Activated naive CD4-positive, alpha-beta T cell treated with anti-CD3 and anti-CD28 coated beads, Interleukin-2, amount 50 U/mL, for 24 hours (primary cell): ENCODE results near the gene TEX14.
"Not testable (repeated sequence)": the region's sequence is repeated elsewhere in the genome, so short reads cannot be mapped to it uniquely, and the experiment has no call there.

Source experiments
- H3K27ac Mint-ChIP-seq: one replicate; pipeline ENCODE4 v1.8.0; 2021; ENCODE audit warnings: mild to moderate bottlenecking, mixed read lengths
- H3K27me3 Mint-ChIP-seq: one replicate; pipeline ENCODE4 v1.8.0; 2021; ENCODE audit warnings: mixed read lengths
- H3K36me3 Mint-ChIP-seq: one replicate; pipeline ENCODE4 v1.8.0; 2021; ENCODE audit warnings: mixed read lengths
- H3K4me1 Mint-ChIP-seq: one replicate; pipeline ENCODE4 v1.8.0; 2021; ENCODE audit warnings: mixed read lengths
- H3K4me3 Mint-ChIP-seq: one replicate; pipeline ENCODE4 v1.8.0; 2021; ENCODE audit warnings: mild to moderate bottlenecking, mixed read lengths
- H3K9me3 Mint-ChIP-seq: one replicate; pipeline ENCODE4 v1.8.0; 2021; ENCODE audit warnings: mixed read lengths

The TEX14 gene

DNA sequence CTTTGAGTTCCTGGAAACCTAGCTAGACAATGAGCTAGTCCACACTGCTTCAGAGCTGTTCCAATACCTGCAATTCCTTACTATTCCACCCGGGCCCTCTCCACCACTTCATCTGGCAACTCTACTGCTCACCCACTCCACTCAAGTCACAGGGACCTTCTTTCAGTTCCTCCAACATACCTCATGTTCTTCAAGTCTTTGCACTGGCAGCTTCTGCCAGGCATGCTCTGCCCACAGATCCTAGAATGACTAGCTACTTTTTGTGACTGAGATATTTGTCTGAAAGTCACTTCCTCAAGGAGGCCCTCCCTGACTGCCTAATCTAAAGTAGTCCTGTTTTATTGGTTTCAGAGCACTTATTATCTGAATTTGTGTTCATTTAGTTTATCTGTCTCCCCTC, 86.4 kb downstream of the TEX14 start:
- no peaks in the 10 kb centered on the region for H3K4me1 Mint-ChIP-seq

DNA sequence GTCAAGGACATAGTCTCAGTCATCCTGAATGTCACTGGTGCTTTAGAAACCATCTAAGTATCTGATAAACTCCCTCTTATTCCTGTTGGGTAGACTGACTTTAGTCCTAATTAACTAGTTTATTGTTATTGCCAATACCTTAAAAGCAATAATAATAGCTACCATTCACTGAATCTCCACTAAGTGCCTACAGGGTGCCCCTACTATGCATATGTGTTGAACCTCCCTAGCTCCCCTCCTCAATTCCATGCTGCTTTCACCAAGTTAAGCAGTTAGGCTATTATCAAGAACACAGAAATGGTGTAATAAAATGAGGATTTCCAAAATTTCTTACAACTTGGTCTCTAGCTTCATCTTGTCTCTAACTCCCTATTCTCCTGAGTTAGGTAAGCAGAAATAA, 89.9 kb downstream of the TEX14 start:
- Mint-ChIP-seq H3K36me3 (no peaks in the 10 kb centered on the region), H3K27ac (no peak overlapping the region), H3K4me3 (no peak overlapping the region), H3K9me3 (no peaks in the 10 kb centered on the region), H3K27me3 (no peaks in the 10 kb centered on the region), H3K4me1 (no peaks in the 10 kb centered on the region)

More for the DNA sequence above, 86.4 kb downstream of the TEX14 start:
- Mint-ChIP-seq H3K27ac (no peak overlapping the region), H3K9me3 (no peaks in the 10 kb centered on the region), H3K27me3 (no peaks in the 10 kb centered on the region), H3K4me3 (no peak overlapping the region), H3K36me3 (no peaks in the 10 kb centered on the region)

DNA sequence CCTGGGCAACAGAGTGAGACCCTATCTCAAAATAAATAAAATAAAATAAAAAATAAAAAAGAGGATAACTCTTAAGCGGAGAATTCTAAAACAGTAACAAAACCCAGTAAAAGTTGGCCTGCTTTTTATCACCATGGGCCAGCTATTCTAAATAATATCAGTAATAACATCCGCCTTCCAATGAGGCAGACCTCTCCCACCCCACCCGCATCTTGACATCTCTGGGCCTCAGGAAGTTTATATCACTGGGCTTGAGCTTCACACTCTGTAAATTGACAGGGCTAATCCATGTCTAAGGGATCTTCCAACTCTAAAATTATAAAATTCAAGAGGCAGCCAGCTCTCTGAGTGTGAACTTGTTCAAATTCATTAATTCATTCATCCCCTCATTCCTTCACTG, 94.5 kb downstream of the TEX14 start:
- Mint-ChIP-seq H3K27me3 (no peaks in the 10 kb centered on the region), H3K36me3 (no peaks in the 10 kb centered on the region), H3K4me3 (no peak overlapping the region), H3K4me1 (no peaks in the 10 kb centered on the region), H3K9me3 (no peaks in the 10 kb centered on the region), H3K27ac (no peak overlapping the region)

GRCh38 chr17:58595194-58595792, 96.6 kb downstream of the TEX14 start:
- H3K4me1 Mint-ChIP-seq, result no peaks in the 10 kb centered on the region
- H3K27ac Mint-ChIP-seq, result no peak overlapping the region
- no peaks in the 10 kb centered on the region for H3K36me3 Mint-ChIP-seq
- H3K9me3 Mint-ChIP-seq, result no peaks in the 10 kb centered on the region
- H3K27me3 Mint-ChIP-seq, result no peaks in the 10 kb centered on the region
- H3K4me3 Mint-ChIP-seq, result no peak overlapping the region

GRCh38 chr17:58593123-58593522, 98.7 kb downstream of the TEX14 start:
- no peaks in the 10 kb centered on the region for H3K9me3 Mint-ChIP-seq
- H3K4me1 Mint-ChIP-seq, result no peaks in the 10 kb centered on the region
- H3K36me3 Mint-ChIP-seq, result no peaks in the 10 kb centered on the region
- no peaks in the 10 kb centered on the region for H3K27me3 Mint-ChIP-seq
- no peak overlapping the region for H3K4me3 Mint-ChIP-seq
- no peak overlapping the region for H3K27ac Mint-ChIP-seq

GRCh38 chr17:58591455-58591854, 100.4 kb downstream of the TEX14 start:
- no peak overlapping the region for H3K4me3 Mint-ChIP-seq
- no peaks in the 10 kb centered on the region for H3K36me3 Mint-ChIP-seq
- no peaks in the 10 kb centered on the region for H3K27me3 Mint-ChIP-seq
- H3K27ac Mint-ChIP-seq, result no peak overlapping the region
- no peaks in the 10 kb centered on the region for H3K9me3 Mint-ChIP-seq
- H3K4me1 Mint-ChIP-seq, result no peaks in the 10 kb centered on the region

GRCh38 chr17:58590377-58590776, 101.5 kb downstream of the TEX14 start:
- Mint-ChIP-seq H3K4me1 (no peaks in the 10 kb centered on the region), H3K4me3 (no peak overlapping the region), H3K9me3 (no peaks in the 10 kb centered on the region), H3K27ac (no peak overlapping the region), H3K27me3 (no peaks in the 10 kb centered on the region), H3K36me3 (no peaks in the 10 kb centered on the region)

- Mint-ChIP-seq H3K9me3 (no peaks in the 10 kb centered on the region), H3K36me3 (no peaks in the 10 kb centered on the region), H3K27ac (no peak overlapping the region), H3K27me3 (no peaks in the 10 kb centered on the region), H3K4me3 (no peak overlapping the region), H3K4me1 (no peaks in the 10 kb centered on the region)
Measured at GRCh38 chr17:58587713-58588117, 104.1 kb downstream of the TEX14 start.

GRCh38 chr17:58586009-58586644, 105.7 kb downstream of the TEX14 start:
- no peaks in the 10 kb centered on the region for H3K27me3 Mint-ChIP-seq
- H3K4me1 Mint-ChIP-seq, result no peaks in the 10 kb centered on the region
- H3K9me3 Mint-ChIP-seq, result no peaks in the 10 kb centered on the region
- no peak overlapping the region for H3K27ac Mint-ChIP-seq
- H3K36me3 Mint-ChIP-seq, result no peaks in the 10 kb centered on the region
- no peak overlapping the region for H3K4me3 Mint-ChIP-seq

DNA sequence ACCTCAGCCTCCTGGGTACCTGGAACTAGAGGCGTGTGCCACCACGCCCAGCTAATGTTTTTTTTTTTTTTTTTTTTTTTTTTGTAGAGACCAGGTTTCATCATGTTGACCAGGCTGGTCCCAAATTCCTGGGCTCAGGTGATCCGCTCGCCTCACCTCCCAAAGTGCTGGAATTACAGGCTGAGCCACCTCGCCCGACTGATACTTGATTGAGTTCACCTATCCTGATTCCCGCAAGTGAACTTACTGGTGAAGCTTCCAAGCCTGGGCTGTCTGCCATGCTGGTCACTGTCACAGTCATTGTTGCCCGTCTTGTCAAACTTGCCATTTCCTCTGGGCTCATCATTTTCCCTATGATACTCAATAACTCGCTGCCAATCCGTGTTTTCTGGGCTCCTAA, 106.3 kb downstream of the TEX14 start:
- H3K36me3 Mint-ChIP-seq, result no peaks in the 10 kb centered on the region
- no peak overlapping the region for H3K27ac Mint-ChIP-seq
- H3K4me1 Mint-ChIP-seq, result no peaks in the 10 kb centered on the region
- H3K4me3 Mint-ChIP-seq, result no peak overlapping the region
- no peaks in the 10 kb centered on the region for H3K27me3 Mint-ChIP-seq
- H3K9me3 Mint-ChIP-seq, result no peaks in the 10 kb centered on the region

DNA sequence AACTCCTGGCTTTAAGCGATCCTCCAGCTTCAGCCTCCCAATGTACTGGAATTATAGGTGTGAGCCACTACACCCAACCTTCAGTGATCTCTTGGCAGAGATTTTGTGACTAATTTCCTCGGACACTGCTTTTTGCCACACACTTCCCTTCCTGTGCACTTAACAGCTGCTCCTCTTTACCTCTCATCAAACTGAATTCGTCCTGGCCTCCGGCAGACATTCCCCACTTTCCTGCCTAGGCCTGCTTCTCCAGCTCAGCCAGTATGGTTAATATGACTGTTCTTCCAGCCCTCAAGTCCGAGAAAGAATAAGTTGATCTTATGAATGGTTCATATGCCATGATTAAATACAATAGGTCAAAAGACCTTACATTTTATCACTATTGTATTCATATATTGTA, 108.4 kb downstream of the TEX14 start:
- Mint-ChIP-seq H3K27me3 (no peaks in the 10 kb centered on the region), H3K4me1 (no peaks in the 10 kb centered on the region), H3K9me3 (no peaks in the 10 kb centered on the region), H3K36me3 (no peaks in the 10 kb centered on the region), H3K4me3 (no peak overlapping the region), H3K27ac (no peak overlapping the region)

- not testable (repeated sequence) for H3K4me3 Mint-ChIP-seq, H3K36me3 Mint-ChIP-seq, H3K4me1 Mint-ChIP-seq, H3K27ac Mint-ChIP-seq, H3K9me3 Mint-ChIP-seq, H3K27me3 Mint-ChIP-seq
Measured at GRCh38 chr17:58582718-58583117, 109.1 kb downstream of the TEX14 start.

- H3K36me3 Mint-ChIP-seq, result no peaks in the 10 kb centered on the region
- no peaks in the 10 kb centered on the region for H3K4me1 Mint-ChIP-seq
- H3K27me3 Mint-ChIP-seq, result no peaks in the 10 kb centered on the region
- H3K9me3 Mint-ChIP-seq, result no peaks in the 10 kb centered on the region
- H3K4me3 Mint-ChIP-seq, result no peak overlapping the region
- no peak overlapping the region for H3K27ac Mint-ChIP-seq
Measured at GRCh38 chr17:58580671-58581070, 111.2 kb downstream of the TEX14 start.

GRCh38 chr17:58577696-58578095, 114.1 kb downstream of the TEX14 start:
- no peaks in the 10 kb centered on the region for H3K9me3 Mint-ChIP-seq
- no peaks in the 10 kb centered on the region for H3K36me3 Mint-ChIP-seq
- H3K27ac Mint-ChIP-seq, result no peak overlapping the region
- H3K27me3 Mint-ChIP-seq, result no peaks in the 10 kb centered on the region
- no peak overlapping the region for H3K4me3 Mint-ChIP-seq
- no peaks in the 10 kb centered on the region for H3K4me1 Mint-ChIP-seq

DNA sequence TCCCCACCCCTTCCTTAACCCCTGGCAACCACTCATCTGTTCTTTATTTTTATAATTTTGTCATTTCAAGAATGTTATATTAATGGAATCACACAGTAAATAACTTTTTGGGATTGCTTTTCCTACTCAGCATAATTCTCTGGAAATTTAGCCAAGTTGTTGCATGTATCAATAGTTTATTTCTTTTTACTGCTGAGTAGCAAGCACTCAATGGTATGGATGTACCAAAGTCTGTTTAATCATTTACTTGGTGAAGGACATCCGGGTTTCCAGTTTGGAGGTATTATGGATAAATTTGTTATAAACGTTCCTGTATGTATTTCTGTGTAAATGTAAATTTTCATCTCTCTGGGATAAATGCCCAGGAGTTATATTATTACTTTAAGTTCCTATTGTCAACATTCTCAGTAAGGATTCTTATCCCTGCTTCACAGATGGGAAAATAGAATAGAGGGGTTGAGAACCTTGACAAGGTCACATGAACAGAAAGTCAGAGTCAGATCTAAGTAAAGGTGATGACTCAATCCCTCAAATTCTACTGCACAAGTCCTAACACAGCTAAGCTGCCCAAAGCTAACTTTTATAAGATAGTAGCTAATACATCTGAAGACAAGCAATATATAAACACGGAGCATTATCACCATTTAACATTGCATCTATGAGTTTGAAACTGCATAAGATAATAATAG, 115.0 kb downstream of the TEX14 start:
- no peak overlapping the region for H3K4me3 Mint-ChIP-seq

GRCh38 chr17:58575511-58575910, 116.3 kb downstream of the TEX14 start:
- Mint-ChIP-seq H3K4me1 (no peaks in the 10 kb centered on the region), H3K4me3 (no peak overlapping the region), H3K27me3 (no peaks in the 10 kb centered on the region), H3K36me3 (no peaks in the 10 kb centered on the region), H3K27ac (no peak overlapping the region), H3K9me3 (no peaks in the 10 kb centered on the region)

More for the DNA sequence above, 115.0 kb downstream of the TEX14 start:
- Mint-ChIP-seq H3K27ac (no peak overlapping the region), H3K27me3 (no peaks in the 10 kb centered on the region), H3K36me3 (no peaks in the 10 kb centered on the region), H3K9me3 (no peaks in the 10 kb centered on the region), H3K4me1 (no peaks in the 10 kb centered on the region)
